Measurements from ENCODE around the gene RPS14.

DNA sequence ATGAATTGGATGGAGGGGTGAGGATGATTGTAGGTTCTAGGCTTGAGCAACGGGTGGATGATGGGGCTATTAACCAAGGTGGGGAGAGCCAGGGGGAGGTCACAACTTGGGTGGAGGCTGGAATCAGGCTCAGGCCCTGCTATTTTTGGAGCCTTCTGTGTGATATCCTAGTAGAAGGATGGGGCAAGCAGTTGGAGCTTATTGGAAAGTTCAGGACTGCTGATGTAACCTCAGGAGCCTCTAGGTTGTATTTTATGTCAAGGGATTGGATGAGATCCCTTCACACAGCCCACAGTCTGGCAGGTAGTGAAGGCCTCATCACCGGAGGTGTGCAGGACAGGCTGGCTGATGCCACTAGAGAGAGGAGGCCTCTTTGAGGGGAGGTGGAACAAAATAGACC lies 11.2 kb upstream of the RPS14 start:
- TF ChIP-seq, protein P1, sequence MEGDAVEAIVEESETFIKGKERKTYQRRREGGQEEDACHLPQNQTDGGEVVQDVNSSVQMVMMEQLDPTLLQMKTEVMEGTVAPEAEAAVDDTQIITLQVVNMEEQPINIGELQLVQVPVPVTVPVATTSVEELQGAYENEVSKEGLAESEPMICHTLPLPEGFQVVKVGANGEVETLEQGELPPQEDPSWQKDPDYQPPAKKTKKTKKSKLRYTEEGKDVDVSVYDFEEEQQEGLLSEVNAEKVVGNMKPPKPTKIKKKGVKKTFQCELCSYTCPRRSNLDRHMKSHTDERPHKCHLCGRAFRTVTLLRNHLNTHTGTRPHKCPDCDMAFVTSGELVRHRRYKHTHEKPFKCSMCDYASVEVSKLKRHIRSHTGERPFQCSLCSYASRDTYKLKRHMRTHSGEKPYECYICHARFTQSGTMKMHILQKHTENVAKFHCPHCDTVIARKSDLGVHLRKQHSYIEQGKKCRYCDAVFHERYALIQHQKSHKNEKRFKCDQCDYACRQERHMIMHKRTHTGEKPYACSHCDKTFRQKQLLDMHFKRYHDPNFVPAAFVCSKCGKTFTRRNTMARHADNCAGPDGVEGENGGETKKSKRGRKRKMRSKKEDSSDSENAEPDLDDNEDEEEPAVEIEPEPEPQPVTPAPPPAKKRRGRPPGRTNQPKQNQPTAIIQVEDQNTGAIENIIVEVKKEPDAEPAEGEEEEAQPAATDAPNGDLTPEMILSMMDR (IDR thresholded peaks at IDR 0.05; ENCODE audit: low read depth, low read length), result no peak
- TF ChIP-seq, protein P2, sequence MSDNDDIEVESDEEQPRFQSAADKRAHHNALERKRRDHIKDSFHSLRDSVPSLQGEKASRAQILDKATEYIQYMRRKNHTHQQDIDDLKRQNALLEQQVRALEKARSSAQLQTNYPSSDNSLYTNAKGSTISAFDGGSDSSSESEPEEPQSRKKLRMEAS (IDR thresholded peaks at IDR 0.05; ENCODE audit: low read depth, low read length), result no peak
- no peak for TF ChIP-seq MYC (IDR thresholded peaks at IDR 0.05; ENCODE audit: low read depth, low read length)

Measured in NB4 (cell line).